GM18498 (cell line): ENCODE data around the gene EEF2K.
"Not testable (repeated sequence)": the region's sequence is repeated elsewhere in the genome, so short reads cannot be mapped to it uniquely, and the experiment has no call there.

Experiments used
- ATAC-seq: cut with Tn5 transposase; IDR thresholded peaks from one replicate; pipeline ENCODE4 v1.9.1; 2021; ENCODE audit warnings: mild to moderate bottlenecking, moderate library complexity; ENCODE audit not compliant: unreplicated experiment

EEF2K gene

GRCh38 chr16:22189473-22190080 lies 16.5 kb upstream of the EEF2K start:
- no peak for ATAC-seq

- ATAC-seq = peak; percentile 67
These were observed 15.8 kb upstream of the EEF2K start for GRCh38 chr16:22190081-22190775.

DNA sequence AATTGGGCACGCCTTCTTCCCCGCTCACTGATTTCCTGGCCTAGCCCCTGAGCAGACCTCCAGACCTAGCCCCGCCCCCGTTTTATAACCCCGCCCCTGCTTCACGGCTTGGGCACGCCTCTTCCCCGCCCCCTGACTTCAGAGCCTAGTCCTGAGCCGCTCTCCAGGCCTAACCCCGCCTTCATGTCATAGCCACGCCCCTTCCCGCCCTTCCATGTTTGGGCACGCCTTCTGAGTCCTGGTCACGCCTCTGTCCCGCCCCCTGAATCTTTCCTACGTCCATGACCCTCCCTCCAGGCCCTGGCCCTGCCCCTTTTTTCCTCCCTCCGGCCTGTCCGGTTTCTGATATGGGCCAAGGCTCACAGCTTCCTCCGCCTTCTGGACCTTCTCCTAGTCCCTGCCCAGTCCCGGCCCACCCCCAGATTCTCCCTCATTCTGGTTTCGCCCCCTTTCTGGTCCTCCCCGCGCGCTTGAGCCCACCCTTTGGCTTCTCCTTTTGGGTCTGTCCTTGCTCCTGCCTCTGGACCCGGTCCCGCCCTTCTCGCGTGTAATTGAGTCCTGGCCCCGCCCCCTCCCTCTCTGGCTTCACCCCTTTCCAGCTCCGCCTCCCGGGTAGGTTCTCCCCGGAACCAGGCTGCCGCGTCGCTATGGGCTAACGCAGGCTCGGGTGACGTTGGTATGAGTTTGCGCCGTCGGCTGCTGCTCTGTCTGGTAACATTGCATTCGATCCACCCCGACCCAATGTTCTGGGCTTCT lies 15.1 kb upstream of the EEF2K start:
- peak; percentile 48 for ATAC-seq

DNA sequence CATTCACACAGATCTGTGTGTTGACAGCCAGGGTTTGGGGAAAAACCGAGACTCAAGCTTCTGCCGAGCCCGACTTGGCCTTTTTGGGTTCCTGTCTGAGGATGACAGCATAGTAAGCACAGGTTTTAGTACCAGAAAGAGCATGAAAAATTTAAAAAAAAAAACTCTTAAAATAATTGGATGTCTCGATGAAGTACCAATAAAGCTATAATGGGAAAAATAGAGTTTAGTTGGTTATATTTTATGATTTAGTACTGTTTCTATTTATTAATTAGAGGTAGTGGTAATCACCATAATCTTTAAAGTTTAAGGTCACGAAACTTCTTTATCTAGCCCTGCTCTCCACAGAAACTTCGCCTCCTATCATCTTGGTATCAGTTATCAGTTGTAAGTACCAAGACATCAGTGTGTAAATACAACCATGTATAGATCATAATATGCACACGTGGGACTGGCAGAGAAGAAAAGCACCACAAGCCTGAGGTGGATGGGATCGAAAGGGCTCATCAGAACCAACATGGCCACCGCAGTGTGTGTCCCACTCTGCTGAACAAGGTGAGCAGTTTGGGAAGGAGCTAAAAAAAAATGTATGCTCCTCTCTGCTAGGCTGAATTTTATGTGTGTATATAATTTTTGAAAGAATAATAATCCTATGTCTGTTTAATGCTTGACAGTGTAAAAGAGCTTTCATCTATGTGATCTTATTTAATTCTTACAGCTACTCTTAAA lies 14.4 kb upstream of the EEF2K start:
- no peak for ATAC-seq

DNA sequence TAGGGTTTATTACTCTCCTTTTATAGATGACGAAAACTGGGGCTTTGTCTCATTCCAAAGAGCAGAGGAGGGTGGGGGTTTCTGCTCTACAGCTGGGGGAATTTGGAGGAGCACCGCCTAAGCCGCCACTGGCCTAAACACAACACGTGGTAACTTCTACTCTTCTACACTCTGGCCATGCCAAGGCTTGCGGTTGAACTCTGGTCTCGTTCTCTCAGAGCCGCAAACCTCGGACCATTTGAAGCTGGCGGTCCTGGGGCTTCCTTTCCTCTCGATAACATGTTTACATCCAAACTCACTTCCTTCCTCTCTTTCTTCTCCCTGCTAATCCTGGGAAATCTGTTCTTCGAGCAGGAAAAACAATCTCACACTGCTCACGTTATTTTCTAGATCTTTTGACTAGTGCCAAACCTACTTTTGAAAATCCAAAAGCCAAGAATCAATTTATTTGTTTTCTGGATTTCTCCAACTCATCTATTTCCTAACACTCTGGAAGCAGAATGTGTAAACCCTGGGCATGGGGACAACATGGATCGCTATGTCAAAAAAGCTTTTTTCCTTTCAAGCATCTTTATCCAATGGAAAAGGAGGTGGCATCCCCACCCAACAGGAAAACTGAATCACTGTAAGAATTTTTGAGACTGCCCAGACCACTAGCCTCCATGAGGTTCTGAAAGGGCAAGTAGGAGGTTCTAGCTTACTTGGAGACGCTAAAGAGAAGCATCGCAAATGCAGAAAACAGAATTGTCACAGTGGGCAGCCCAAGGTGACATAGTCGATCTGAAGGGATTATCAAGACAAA lies 13.6 kb upstream of the EEF2K start:
- ATAC-seq = peak; percentile 13

GRCh38 chr16:22193063-22193411 lies 13.0 kb upstream of the EEF2K start:
- no peak for ATAC-seq

- no peak for ATAC-seq
These were observed 11.2 kb upstream of the EEF2K start for GRCh38 chr16:22194707-22195444.

DNA sequence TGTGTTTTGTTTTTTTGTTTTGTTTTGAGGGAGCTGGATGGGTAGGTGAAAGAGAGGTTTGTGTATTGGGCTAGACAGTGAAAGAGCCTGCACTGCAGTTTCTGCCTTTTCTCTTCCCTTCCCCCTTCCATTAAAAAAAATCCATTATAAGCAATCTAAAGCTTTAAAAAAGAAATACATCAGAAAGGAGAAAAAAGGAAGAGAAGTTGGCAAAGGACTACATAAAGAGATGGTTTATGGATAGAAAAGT lies 10.7 kb upstream of the EEF2K start:
- no peak for ATAC-seq

- peak; percentile 29 for ATAC-seq
These were observed 10.2 kb upstream of the EEF2K start for GRCh38 chr16:22195695-22196558.

DNA sequence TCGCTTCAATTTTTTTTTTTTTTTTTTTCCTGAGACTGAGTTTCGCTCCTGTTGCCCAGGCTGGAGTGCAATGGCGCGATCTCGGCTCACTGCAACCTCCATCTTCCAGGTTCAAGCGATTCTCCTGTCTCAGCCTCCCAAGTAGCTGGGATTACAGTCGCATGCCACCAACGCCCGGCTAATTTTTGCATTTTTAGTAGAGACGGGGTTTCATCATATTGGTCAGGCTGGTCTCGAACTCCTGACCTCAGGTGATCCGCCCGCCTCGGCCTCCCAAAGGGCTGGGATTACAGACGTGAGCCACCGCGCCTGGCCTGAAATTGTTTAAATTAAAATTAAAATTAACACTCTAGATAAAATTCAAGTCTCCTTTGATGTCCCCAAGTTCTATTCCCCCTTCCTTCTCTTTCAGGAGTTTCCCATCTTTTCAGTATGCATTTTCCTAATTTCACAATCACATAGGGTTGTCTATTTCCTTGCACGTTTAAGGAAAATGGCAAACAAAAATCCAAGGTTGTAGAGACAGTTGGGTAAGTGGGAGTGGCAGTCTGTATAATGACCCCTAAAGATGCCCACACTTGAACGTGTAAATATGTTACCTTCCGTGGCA lies 9.4 kb upstream of the EEF2K start:
- ATAC-seq = not testable (repeated sequence)

DNA sequence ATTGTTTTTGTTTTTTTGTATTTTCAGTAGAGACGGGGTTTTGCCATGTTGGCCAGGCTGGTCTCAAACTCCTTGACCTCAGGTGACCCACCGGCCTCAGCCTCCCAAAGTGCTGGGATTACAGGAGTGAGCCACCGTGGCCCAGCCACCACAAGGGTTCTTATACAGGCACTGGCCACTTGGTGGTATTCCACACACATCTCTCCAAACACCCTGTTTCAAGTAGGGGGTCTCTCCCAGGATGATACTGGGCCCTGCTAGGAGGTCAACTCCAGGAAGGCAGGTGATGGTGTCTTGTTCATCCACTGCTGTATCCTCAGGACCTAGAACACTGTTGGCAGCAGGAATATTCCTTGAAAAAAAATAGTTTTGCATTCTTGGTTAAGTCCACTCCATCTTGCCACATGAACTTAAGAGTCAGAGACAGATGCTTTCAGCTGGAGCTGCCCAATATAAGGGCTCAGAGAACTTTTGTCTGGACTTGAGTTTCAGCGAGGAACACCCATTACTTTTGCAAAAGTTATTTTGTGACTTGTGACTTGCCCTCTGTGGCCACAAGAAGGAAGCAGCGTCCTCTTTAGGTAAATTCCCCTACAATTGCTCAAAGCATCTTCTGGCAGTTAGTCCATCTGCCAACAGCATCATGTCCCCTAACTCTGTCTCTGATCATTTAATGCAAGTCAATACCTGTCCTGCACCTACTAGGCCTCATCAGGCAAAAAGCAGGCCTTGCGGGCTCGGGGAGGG lies 7.4 kb upstream of the EEF2K start:
- ATAC-seq = no peak

DNA sequence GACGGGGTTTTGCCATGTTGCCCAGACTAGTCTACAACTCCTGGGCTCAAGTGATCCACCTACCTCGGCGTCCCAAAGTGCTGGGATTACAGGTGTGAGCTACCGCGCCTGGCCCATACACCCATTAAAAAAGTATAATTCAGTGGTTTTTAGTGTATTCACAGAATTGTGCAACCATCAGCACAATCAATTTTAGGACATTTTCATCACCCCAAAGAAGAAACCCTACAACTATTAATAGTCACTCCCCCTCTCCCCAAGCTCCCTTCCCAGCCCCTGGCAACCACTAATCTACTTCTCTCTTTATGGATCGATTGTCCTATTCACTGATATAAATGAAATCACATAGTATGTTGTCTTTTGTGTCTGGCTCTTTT lies 3.8 kb upstream of the EEF2K start:
- ATAC-seq = no peak

GRCh38 chr16:22203091-22203490 lies 3.0 kb upstream of the EEF2K start:
- ATAC-seq = no peak

GRCh38 chr16:22204091-22204655 lies 1.9 kb upstream of the EEF2K start:
- no peak for ATAC-seq

DNA sequence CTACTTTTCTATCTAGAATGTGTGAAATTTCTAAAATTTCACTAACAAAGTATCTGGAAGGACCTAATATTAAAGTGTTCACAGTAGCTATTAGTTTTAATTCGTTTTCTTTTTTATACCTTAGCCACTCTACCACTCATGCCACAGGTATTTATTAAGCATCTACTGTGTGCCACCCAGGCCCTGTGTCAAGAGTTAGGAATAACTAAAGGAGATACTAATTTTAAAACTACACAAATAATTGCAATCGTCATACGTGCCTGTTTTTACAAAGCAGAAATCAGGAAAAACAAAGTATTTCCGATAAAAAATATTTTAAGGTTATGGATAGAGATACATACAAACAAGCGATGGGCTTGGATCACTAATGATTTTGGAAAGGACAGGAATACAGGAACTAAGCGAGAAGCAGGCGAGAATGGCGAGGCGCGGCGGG lies 483 bp upstream of the EEF2K start:
- no peak for ATAC-seq

DNA sequence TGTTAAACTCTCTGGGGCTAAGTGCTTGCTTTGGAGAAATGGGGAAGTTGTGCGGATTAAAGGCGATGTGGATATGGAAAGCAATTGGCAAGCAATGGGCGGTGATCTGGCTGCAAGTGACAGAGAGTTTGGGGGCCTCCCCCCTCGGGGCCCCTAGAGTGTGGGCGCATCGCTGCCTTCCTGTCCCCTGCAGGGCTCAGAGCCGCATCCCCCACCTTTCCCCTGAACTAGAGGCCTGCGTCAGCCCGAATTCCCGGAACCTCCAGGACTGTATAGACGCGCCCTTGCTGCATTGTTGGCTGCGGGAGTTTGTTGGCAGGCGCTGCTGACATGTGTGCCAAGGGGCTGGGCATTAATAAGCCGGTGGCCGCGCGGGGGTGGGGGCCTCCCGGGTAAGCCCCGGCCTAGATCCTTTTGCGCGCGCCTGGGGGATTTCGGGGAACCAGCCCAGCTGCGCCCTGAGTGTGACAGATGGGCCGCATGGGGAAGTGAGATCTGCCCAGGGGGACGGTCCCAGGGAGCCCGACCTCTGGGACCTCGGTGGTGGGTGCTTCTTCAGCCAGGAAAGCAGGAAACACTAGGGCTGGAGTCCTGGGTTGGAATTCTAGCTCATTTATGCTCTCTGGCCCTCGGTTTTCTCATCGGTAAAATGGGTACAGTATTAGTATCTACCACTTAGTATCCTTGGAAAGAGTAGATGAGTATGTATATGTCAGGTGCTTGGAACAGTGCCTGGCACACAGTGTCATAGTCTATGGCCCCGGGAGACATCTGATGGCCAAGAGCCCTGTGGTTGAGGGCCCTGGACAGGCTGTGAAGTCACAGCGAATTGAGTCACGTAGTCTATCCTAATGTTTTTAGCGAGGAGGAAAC lies 1.0 kb downstream of the EEF2K start:
- ATAC-seq = peak; percentile 44
